COLO668 (cell line): ENCODE measurements around the gene TSPAN9.

Source experiments
- DNase-seq: peaks from one replicate; lab custom pipeline; 2025; ENCODE audit not compliant: unreplicated experiment; lab: John Stamatoyannopoulos, UW

TSPAN9 gene

GRCh38 chr12:3243376-3244084 is 166.4 kb downstream of the TSPAN9 start:
- no peak for DNase-seq

DNA sequence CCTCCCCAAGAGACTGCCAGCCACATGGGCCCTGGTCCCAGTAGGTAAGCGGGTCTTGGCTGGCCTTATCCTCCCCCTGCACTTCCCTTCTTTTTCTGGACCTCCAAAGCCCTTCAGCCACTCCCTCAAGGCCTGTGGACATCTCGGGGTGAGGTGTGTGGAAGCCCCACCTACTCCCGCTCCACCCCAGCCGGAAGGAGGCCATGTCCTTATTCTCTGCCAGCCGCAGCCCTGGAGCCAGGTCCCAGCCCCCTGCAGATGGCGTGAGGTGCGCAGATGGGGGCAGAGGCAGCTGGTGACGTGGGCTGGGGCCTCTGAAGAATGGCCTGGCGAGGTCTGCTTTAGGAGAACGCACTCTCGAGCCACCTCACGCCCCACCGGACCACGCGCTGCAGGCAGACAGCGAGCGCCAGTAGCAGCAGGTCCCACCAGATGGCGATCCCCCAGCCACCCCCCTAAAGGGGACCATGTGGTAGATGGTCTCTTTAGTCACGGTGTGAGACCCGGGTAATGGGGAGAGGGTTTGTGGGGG is 167.1 kb downstream of the TSPAN9 start:
- DNase-seq, result no peak

GRCh38 chr12:3246253-3246652 is 169.1 kb downstream of the TSPAN9 start:
- DNase-seq, result no peak

DNA sequence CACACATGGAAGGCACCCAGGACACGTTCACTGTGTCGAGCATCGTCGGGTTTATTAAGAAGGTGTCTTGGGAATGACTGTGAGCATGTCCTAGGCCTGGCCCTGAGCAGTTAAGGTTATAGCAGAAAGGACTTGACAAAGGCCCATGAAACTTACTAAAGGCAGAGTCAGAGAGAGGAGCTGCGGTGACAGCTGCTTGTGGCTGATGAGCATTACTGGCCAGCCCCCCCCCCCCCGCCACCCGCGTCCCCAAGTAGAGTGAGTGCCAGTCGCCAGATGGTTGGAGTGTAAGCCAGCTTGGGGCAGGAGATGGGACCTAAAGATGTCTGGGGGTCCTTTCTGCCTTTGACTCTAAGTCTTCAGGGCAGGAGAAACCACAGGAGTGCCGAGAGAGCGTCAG is 169.9 kb downstream of the TSPAN9 start:
- no peak for DNase-seq

DNA sequence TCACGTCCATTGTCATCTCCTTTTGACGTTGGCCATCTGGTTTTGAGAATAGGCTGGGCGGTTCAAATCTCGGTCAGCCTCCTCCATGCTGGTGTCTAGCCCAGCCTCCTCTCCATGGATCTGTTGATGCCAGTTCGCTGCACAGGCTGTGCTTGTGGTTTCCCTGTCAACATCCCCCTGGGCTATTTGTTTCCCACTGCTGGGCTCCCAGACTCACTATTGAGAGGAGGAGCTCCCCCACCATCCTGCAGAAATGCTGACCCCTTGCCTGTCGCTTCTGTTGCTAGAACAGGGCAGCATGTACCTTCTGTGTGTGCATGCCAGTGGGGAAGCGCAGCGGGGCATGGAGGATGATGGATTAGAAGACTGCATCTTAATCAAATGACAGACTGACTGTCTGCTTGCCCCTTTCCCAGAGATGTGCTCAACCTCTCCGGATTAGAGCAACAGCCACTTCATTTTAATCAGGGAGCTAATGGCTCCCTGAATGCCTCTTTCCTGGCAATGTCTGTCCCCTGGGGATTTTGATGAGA is 170.5 kb downstream of the TSPAN9 start:
- no peak for DNase-seq

DNA sequence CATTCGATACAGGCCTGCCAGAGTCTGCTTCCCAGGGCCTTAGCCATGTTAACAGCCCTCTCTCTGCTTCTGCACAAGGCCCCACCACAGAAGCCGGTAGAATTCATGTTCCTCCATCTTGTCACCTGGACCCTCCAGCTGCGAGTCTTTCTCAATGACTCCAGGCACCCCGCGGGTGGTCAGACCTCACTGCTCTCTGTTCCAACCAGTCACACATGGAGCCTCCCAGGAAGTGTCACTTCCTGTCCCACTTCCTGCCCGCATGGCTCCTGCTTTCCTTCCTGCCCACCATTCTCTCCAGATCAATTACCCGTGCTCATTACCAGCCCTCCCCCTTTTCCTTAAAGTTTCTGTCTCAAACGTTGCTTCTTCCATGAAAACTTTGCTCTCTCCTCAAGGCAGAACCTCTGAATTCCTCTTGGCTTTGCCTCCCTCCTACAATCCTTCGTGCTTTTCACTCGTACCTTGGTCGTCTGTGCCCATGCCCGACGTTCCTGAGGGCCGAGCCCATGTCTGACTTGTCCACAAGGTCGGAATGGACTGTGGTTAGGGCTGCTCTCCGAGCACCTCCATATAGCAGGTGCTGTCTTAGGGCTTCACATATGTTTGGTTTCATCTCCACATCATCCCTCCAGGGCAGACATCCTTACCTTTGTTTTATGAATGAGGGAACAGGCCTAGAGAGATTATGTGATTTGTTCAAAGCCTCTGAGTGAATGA is 172.1 kb downstream of the TSPAN9 start:
- DNase-seq, result no peak

GRCh38 chr12:3250034-3250433 is 172.9 kb downstream of the TSPAN9 start:
- DNase-seq, result no peak

DNA sequence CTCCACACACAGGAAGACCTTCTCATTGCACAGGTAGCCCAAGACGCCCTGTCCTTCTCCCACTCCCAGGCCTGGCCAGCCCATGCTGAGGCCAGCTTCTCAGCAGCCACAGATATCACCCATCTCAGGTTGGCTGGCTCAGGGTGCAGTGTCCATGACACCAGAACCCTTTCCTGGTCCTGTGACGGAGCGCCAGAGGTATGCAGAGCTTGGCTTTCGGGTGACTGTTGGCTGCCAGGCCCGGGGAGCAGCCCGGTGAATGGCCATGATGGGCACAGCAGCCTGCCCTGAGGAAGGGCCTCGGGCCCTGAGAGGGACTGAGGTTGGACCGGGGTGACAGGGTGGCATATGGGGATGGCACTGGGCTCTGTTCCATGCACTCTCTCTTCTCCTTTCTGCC is 173.4 kb downstream of the TSPAN9 start:
- no peak for DNase-seq

DNA sequence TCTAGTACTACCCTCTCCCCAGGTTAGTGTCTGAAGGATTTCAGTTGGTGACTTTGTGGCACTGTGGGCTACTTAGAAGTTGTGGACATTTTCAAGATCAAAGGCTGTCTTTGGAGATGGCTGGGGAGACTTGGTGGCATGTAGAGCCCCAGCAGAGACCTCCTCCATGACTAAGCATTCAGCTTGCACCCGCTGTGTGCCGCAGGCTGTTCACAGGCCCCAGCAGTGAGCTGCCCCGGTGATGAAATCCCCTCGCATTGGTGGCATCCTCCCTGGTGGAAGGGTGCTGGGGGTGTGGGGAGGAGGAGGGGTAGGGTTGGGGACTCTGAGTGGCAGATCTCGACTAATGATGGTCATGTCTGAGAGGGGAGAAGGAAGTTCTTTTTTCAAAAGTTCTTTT is 173.9 kb downstream of the TSPAN9 start:
- DNase-seq, result no peak

GRCh38 chr12:3251691-3252090 is 174.5 kb downstream of the TSPAN9 start:
- DNase-seq, result no peak

DNA sequence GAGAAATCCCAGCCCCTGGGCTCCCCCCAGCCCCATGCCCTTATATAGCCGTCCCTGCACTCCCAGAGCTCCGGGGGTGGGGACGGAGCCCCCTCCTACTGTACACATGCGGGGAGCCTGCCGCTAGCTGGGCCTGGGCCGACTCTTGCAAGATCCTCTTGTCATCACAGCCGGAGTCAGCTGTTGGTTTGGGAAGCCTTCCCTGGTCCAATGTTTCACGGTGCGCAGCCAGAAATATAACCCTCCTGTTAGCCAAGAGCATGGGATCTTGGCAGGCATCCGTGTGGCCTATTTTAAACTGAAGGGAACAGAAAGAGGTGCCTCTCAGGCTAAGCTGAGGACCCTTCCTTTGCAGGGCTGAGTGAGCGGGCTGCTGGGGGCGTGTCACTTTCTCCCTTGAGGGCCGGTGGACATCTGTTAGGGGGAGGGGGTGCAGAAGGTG is 175.3 kb downstream of the TSPAN9 start:
- no peak for DNase-seq

DNA sequence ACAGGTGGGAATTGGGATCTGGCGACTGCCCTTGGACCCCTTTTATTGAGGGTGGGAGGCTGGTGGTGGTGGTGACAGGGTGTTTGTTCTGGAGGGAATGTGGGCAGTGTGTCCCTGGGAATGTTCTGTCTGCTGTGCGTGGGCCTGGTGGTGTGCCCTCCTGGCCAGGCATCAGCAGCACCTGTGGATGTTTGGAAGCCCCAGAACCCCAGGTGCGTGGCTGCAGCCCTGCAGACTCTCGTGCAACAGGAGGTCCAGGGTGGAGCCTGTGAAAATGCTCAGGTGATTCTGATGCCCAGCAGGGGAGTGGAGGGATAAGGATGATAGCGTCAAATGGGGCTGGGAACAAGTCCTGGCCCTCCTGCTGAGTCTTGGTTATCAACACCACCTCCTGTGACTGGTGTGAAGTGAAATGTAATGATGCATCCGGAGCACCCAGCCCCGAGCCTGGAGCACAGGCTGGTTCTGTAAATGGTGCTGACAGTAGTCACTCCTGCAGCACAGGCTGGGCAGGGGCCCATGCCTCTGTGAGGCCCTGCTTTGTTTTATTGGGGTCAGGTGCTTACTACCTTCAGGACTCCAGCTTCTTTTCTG is 176.6 kb downstream of the TSPAN9 start:
- DNase-seq, result no peak

DNA sequence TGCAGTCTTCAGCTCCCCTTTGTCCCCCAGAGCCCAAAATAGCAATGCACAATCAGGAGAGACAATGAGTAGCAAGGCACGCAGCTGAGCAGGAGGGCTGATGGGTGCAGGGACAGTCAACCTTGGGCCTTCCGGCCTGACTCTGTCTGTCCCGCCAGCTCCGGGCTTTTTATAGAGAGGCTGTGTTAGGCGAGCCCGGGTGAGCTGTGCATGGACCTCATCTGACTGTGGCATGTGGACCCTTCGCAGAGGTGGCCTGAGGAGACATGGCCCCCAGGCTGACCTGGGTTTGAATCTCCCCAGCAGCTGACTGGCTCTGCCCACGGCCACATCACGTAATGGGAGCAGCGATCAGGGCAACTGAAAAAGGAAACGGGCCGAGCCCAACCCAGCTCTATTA is 177.9 kb downstream of the TSPAN9 start:
- DNase-seq, result no peak

DNA sequence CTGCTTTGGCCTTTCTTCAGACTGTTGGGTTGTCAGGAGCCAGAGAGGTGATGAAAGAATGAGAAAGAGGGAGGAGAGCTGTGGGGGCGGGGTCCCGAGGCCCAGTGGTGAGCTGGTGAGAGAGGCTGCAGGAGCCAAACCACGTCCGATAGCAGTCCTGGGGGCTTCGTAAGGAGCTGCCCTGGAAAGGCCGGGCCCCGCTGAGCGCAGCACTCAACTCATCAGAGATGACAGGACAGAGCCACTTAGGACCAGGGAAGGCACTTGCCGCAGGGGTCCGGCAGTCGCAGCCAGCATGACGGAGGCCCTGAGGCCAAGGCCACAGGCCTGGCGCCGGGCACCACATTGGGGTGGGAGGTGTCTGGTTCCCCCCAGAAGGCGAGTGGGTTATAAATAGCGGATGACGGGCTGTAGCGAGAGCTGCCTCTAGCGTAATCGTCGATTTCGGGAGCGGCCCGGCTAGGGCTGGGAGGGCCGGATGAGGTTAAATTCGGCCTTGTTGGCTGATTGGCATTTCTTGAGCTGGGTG is 179.0 kb downstream of the TSPAN9 start:
- DNase-seq, result no peak

GRCh38 chr12:3257411-3257810 is 180.2 kb downstream of the TSPAN9 start:
- DNase-seq, result no peak

GRCh38 chr12:3259973-3260372 is 182.8 kb downstream of the TSPAN9 start:
- no peak for DNase-seq

DNA sequence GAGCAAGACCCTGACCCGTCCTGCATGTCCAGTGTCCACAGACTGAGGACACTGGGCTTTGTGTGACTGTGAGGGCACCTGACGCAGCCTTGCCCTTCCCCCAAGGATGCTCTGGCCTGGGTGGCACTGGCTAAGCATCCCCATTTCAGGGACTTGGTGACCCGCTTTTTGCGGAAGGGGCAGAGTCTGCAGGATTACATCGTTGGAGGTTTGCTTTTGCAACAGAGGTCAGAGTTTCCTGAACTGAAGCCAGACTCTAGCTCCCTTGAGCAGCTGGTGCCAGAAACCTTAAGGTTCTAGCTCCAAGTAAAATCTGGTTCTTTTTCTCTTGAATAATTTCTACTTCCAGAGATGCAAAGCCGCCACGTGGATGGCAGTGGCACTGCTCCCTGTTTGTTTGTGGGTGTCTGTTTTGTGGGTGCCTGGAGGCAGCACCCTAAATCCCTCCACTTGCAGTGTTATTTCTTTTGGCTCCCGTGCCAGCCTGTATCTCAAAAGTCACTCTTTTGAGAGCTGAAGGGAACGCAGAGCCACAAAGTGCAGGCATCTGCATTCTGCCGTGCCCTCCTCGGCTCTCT is 184.7 kb downstream of the TSPAN9 start:
- no peak for DNase-seq

DNA sequence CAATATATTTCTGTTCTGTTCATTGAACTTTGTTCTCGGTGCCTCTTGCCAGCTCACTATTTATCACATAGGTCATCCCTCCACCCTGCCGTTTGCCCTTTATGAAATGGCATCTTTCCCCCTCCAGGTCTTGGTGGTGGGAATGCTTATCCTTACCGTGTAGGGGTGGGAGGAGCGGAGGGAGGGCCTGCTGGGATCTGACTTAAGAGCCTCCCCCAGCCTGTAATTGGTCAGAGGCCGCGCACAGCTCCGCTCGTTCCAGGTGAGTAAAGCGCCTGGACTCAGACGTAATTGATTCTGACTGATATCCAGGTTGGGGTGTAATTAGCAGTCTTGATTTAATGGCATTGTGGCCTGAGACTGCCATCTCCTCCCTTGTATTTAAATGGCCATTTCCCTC is 185.3 kb downstream of the TSPAN9 start:
- no peak for DNase-seq

DNA sequence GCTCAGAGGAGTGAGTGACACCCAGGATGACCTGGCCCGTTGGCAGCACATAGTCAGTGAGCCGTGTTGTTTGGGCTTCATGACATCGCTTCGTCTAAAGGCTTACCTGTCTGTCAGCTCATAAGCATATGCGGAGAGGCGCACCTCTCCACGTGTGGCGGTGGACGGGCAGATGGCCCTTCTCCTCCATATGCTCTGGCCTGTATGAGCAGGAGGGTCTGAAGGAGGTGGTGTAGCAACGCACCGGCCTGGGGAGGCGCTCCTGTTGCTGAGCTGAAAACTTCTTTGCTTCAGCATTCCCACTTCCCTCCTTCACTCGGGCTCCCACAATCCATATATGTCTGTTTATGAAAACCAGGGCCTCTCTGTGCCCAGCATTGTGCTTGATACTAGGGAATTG is 186.1 kb downstream of the TSPAN9 start:
- DNase-seq, result no peak

- DNase-seq, result no peak
Observed at GRCh38 chr12:3263939-3264922, 187.1 kb downstream of the TSPAN9 start.
